Psoas muscle (tissue), 8 donors: ENCODE results near the gene POU2AF1. TPM values are rescaled to one million over a fixed set of nuclear protein-coding genes. Genes with fewer than 3 reads are reported as not detected.

Experiments used
- ATAC-seq, 4 donors: fragments of 200-7000 bp; cut with Tn5 transposase; one replicate each; pipeline ENCODE4 v1.9.1; 2020; ENCODE audit warnings: moderate library complexity in 3 of 4, mild to moderate bottlenecking in 2 of 4
- DNase-seq, 2 donors: peaks; one replicate each; pipeline ENCODE4 v3.0.0-alpha.2; 2020
- H3K27ac ChIP-seq: fragments of 200-600 bp; one replicate; pipeline ENCODE4 v1.8.0; 2022
- H3K27me3 ChIP-seq, 3 donors: fragments of 200-600 bp in 1 of 3; one replicate each; pipeline versions ENCODE4 v1.6.1 to v1.8.0; 2013 to 2022; ENCODE audit warnings: low read length in 2 of 3, mild to moderate bottlenecking in 2 of 3, moderate library complexity in 1 of 3; ENCODE audit not compliant: insufficient read depth in 3 of 3
- H3K36me3 ChIP-seq, 2 donors: fragments of 200-600 bp in 1 of 2; one replicate each; pipeline versions ENCODE4 v1.6.1 to v1.8.0; 2013 to 2022; ENCODE audit warnings: low read depth in 1 of 2, mild to moderate bottlenecking in 1 of 2, moderate library complexity in 1 of 2; ENCODE audit not compliant: insufficient read depth in 1 of 2
- H3K4me1 ChIP-seq: fragments of 200-600 bp; one replicate; pipeline ENCODE4 v1.8.0; 2022
- H3K4me3 ChIP-seq: fragments of 200-600 bp; one replicate; pipeline ENCODE4 v1.8.0; 2022; ENCODE audit warnings: mild to moderate bottlenecking
- H3K9me3 ChIP-seq: fragments of 200-600 bp; one replicate; pipeline ENCODE4 v1.8.0; 2022
- WGBS, 3 donors: extraction: QIAGEN DNeasy Blood & Tissue Kit; methylation state at CpG; one replicate each; pipeline versions ENCODE4 v1.1.6 to v1.1.7; 2013; 5-methylcytosine and 5-hydroxymethylcytosine counted together
- intact Hi-C, 2 donors: fragments of 100-400 bp; cut with DNase I; formaldehyde crosslinking; loops; one replicate each; pipeline versions ENCODE4 v1.11.0 to v1.14.2; 2022
- polyA plus RNA-seq, 3 donors: library from polyadenylated mRNA; stranded (reverse); fragments of 200-250 nt; gene quantifications; one replicate each; pipeline ENCODE4 v1.2.3, GENCODE V29; 2013
- total RNA-seq, 4 donors: library from RNA; stranded (reverse); fragmentation: NEBNext Ultra II Directional in 2 of 4; extraction: Animal tissue kit (Norgen Biotek cat#: 25700) in 2 of 4; gene quantifications; one replicate each; pipeline versions ENCODE4 v1.2.1 to v1.2.4, GENCODE V29; 2021 to 2023
- TF ChIP-seq, protein P1 (sequence below): fragments of 200-600 bp; IDR thresholded peaks from one replicate; pipeline ENCODE4 v1.8.0; 2022; ENCODE audit warnings: antibody characterized with exemption
- donor health status: healthy with polysubstance abuse.
- donor health status: DM: no; HTN: no; CAD: no; lungs with moderate emphysema.
- donor health status: Bipolar disorder and iron deficiency.
- donor health status: healthy.
- donor health status: DM: yes; HTN: yes; CAD: no.
- donor health status: DM: no; HTN: no; CAD: no.
- donor health status: DM: no; HTN: no; CAD: no.
- donor health status: DM: yes; HTN: yes; CAD: no.

The POU2AF1 gene
- total and polyA plus RNA-seq, 7 donors, result 0.01 to 0.25 (median 0.13) TPM; not detected in 3

DNA sequence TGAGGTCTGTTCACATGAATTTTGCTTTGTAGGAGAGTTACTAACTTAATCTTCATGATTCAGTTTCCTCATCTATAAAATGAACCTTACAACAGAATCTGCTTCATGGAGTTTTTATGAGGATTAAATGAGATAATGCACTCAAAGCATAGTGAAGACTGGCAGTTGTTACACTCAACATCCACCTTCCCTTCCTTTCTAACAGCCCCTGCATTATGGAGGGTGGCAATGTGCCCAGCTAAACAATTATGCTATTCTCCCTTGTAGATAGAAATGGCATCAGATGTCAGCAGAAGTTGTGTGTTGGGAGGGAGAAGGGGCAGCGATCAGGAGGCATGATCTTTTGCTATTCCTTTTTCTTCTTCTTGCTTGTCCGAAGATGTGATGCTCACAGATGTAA, 6.5 kb downstream of the POU2AF1 start:
- no peak for DNase-seq

DNA sequence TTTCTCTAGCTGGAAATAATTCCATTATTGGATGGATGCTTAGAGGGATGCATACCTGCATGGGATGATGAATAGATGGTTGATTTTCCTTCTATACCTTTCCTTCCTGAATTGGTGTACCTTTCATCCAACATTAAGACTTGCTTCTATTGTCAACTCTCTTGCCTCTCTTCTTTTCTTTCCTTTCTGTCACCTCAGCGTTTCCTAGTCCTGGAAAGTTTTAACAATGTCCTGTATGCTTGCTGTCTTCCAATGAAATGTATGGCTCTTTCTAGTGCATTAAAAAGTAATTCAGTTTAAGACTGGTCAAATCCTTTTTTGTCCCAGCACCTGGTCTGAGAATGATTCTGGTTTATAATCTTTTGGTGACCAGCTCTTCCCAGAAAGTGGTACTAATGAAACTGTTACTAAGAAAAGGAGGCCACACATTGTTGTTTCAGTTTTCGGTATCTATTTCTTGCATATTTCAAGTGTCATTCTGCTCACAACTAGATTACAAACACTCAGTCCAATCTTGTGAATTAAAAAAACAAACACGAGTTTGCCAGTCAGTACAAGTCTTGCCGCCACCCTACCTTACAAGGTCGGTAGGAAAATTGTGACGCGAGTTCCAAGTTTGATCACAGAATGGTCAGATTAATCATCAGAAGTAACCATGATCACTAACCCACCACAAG, 8.0 kb downstream of the POU2AF1 start:
- Histone ChIP-seq H3K4me3 (no peak overlapping the region), H3K27me3 (no peaks in the 10 kb centered on the region), H3K27ac (no peak overlapping the region), H3K36me3 (no peaks in the 10 kb centered on the region), H3K4me1 (no peaks in the 10 kb centered on the region), H3K9me3 (no peaks in the 10 kb centered on the region)
- WGBS, 3 donors, result 76 to 82% (median 80%) methylated on average over 7 of the region's 7 CpGs
- DNase-seq, result no peak
- TF ChIP-seq, protein P1, sequence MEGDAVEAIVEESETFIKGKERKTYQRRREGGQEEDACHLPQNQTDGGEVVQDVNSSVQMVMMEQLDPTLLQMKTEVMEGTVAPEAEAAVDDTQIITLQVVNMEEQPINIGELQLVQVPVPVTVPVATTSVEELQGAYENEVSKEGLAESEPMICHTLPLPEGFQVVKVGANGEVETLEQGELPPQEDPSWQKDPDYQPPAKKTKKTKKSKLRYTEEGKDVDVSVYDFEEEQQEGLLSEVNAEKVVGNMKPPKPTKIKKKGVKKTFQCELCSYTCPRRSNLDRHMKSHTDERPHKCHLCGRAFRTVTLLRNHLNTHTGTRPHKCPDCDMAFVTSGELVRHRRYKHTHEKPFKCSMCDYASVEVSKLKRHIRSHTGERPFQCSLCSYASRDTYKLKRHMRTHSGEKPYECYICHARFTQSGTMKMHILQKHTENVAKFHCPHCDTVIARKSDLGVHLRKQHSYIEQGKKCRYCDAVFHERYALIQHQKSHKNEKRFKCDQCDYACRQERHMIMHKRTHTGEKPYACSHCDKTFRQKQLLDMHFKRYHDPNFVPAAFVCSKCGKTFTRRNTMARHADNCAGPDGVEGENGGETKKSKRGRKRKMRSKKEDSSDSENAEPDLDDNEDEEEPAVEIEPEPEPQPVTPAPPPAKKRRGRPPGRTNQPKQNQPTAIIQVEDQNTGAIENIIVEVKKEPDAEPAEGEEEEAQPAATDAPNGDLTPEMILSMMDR, result no peak
- intact Hi-C loops, result no loop called here
- ATAC-seq, result no peak

More for the DNA sequence above, 6.5 kb downstream of the POU2AF1 start:
- no peaks in the 10 kb centered on the region for H3K27me3 ChIP-seq
- TF ChIP-seq, protein P1, result no peak
- H3K4me1 ChIP-seq, result no peaks in the 10 kb centered on the region
- no peaks in the 10 kb centered on the region for H3K9me3 ChIP-seq
- WGBS, 3 donors, result 69 to 80% (median 75%) methylated on average over 2 of the region's 2 CpGs
- no peak overlapping the region for H3K27ac ChIP-seq
- intact Hi-C loops, result no loop called here
- no peak overlapping the region for H3K4me3 ChIP-seq
- no peaks in the 10 kb centered on the region for H3K36me3 ChIP-seq
- no peak for ATAC-seq

DNA sequence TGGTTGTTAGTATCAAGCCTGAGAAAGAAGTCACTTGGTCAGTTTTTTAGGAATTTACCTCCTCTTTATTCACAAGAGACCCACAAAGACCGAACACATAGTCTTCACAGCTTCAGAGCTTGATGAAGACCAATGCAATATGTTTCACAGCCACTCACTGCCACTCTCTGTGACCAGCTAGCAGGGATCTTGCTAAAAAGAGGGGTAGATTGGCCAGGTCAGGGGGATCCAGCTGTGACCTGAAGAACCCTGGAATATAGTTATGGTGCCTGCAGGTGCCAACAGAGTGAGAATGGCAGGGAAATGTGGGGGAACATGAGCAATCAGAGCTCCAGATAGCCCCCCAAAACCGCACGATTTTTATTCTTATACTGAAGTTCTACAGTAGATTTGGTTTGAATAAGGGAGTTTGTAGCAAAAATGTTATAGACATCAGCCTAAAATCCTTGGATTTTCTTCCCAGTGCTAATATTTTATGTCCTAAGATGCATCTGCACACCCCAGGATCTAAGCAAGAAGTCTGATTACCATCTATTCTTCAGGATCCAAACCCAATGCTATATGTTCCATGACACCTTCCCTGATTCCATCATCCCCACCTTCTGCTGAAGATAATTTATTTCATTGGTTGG, 8.7 kb downstream of the POU2AF1 start:
- Histone ChIP-seq H3K4me1 (no peaks in the 10 kb centered on the region), H3K36me3 (no peaks in the 10 kb centered on the region), H3K4me3 (no peak overlapping the region), H3K27me3 (no peaks in the 10 kb centered on the region), H3K9me3 (no peaks in the 10 kb centered on the region), H3K27ac (no peak overlapping the region)
- TF ChIP-seq, protein P1, result no peak
- intact Hi-C loops, result no loop called here
- 89 to 95% (median 92%) methylated on average over 3 of the region's 3 CpGs for WGBS, 3 donors
- ATAC-seq (no peak), DNase-seq (no peak)

DNA sequence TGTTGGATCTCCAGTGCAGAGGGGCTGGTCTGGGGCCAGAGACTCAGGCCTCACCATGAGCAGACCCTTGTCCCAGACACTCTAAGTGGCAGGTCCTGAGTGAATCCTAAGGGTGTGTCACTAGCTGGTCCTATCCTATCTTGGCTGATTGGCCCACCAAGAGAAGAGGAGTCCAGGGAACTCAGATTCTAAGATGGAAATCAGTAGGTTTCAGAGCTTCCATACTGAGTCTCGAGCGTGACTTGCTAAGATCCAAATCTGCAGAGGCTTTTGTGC, 10.9 kb downstream of the POU2AF1 start:
- no peaks in the 10 kb centered on the region for H3K4me1 ChIP-seq
- intact Hi-C loops, result no loop called here
- TF ChIP-seq, protein P1, result no peak
- H3K36me3 ChIP-seq, result no peaks in the 10 kb centered on the region
- H3K9me3 ChIP-seq, result no peaks in the 10 kb centered on the region
- ATAC-seq, result no peak
- DNase-seq, result no peak
- 91 to 98% (median 93%) methylated on average over 2 of the region's 2 CpGs for WGBS, 3 donors
- H3K27ac ChIP-seq, result no peak overlapping the region
- H3K4me3 ChIP-seq, result no peak overlapping the region
- H3K27me3 ChIP-seq, result no peaks in the 10 kb centered on the region
